GM08714 (cell line): Measurements from ENCODE around the gene CCDC86.

ENCODE experiments used
- H3K4me3 ChIP-seq: fragments of 200-500 bp; sonication (Bioruptor generic); 2 replicates; pipeline ENCODE4 v1.5.1; 2014; ENCODE audit warnings: mild to moderate bottlenecking, low read length, inconsistent platforms
- ZNF274 ChIP-seq: IDR thresholded peaks from 2 replicates; pipeline ENCODE4 v1.6.1; 2012; ENCODE audit warnings: mild to moderate bottlenecking, low read depth, low read length

CCDC86 gene

GRCh38 chr11:60854140-60854846 is 12.4 kb downstream of the CCDC86 start:
- no peak overlapping the region for H3K4me3 ChIP-seq
- TF ChIP-seq ZNF274: no peak

- no peak overlapping the region for H3K4me3 ChIP-seq
- TF ChIP-seq ZNF274: no peak
Measured at GRCh38 chr11:60854847-60855725, 13.2 kb downstream of the CCDC86 start.

GRCh38 chr11:60855726-60856633 is 14.1 kb downstream of the CCDC86 start, which contains the start of gene PTGDR2:
Gene PTGDR2 (minus strand): TSS chr11:60855950. CDS start chr11:60853722, 2,228 bp downstream.
- H3K4me3 ChIP-seq: no peak within 1 kb of the TSS
- TF ChIP-seq ZNF274: no peak

- no peak overlapping the region for H3K4me3 ChIP-seq
- no peak for TF ChIP-seq ZNF274
Measured at GRCh38 chr11:60857378-60858232, 15.7 kb downstream of the CCDC86 start.

GRCh38 chr11:60858236-60858635 is 16.3 kb downstream of the CCDC86 start:
- TF ChIP-seq ZNF274: no peak
- H3K4me3 ChIP-seq: no peak overlapping the region

DNA sequence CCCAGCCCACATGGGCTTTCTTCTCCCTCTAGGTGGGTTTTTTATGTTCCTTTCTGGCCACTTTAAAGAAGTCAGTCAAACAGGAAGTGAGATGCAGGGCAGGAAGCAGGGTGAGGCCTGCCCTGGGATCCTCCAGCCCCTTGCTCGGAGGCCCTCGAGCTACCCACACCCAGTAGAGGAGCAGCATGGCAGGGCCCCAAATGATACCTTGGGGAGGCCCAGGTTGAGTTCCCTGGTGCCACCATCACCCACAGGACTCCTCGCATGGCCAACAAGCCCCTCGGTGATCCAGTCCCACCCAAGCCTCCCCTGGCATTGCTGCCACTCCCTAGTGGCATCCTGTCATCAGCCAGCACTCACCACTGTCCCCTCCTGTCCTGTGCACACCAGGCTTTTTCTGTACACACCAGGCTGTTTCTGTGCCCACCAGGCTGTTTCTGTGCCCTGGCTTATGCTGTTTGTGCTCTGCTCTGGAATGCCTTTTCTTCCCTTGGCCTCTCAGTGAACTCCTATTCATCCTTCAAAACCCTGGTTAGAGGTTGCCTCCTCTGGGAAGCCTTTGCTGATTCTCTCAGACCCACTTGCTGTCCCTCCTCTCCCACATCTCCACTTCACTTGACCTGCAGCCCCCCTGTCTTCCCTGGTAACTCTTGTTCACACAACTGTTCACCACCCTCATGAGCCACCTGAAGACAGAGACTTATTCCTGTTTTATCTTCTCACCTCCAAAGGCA is 17.0 kb downstream of the CCDC86 start:
- no peak for TF ChIP-seq ZNF274
- H3K4me3 ChIP-seq: no peak overlapping the region

- TF ChIP-seq ZNF274: no peak
- no peak overlapping the region for H3K4me3 ChIP-seq
Measured at GRCh38 chr11:60859616-60860250, 17.8 kb downstream of the CCDC86 start.

DNA sequence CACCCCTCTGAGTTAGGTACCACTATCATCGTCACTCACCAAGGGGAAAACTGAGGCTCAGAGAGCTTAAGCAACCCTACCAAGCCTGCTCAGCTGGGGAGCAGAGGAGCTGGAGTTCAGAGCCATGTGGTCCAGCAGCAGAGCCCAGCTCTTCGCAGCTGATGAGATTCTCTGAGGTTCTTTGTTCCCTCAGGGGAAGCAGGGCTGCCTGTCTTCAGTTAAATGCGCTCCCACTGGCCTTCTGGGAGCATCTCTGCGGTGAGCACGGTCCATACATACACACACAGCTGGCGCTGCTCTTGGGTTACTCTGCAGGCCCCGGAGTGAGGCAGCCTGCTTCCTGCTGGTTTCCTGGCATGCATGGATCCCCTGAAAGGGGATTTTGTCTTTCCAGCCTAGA is 19.0 kb downstream of the CCDC86 start:
- H3K4me3 ChIP-seq: no peak overlapping the region
- no peak for TF ChIP-seq ZNF274

GRCh38 chr11:60862171-60862570 is 20.3 kb downstream of the CCDC86 start:
- no peak for TF ChIP-seq ZNF274
- no peak overlapping the region for H3K4me3 ChIP-seq

- no peak overlapping the region for H3K4me3 ChIP-seq
- TF ChIP-seq ZNF274: no peak
Measured at GRCh38 chr11:60863550-60864521, 21.9 kb downstream of the CCDC86 start.

DNA sequence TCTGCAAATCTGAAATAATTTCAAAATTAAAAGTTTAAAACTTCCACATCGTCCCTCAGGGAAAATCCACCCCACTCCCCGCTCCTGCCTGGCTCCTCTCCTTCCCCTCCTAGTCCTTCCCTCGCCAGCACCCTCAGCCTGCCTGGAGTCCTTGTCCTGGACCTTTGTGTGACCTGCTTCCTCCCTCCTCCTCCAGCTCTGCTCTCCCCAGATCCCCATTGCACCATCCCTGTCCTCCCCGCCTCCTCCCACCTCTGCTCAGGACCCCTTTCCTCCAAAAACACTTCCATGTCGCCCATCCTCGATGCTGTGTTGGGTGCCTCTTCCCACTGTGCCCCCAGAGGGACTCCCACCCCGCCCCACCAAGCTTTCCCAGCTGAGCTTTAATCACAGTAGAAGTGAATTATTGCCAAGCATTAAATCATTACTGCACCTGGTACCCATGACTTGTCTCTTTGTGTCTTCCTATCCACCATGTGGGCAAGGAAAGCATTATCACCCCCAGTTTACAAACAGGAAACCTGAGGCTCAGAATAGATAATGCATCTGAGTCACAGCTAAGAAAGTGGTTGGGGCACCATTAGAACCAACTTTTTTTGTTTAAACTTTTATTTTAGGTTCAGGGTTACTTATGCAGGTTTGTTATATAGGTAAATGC is 23.1 kb downstream of the CCDC86 start:
- no peak for TF ChIP-seq ZNF274

More for the DNA sequence above, 23.1 kb downstream of the CCDC86 start:
- no peak overlapping the region for H3K4me3 ChIP-seq
